Mesangial cell (primary cell): ENCODE measurements around the gene PTPRQ. TPM values are rescaled to one million over a fixed set of nuclear protein-coding genes. Genes with fewer than 3 reads are reported as not detected.

Experiments
- total RNA-seq: library from RNA; depleted of rRNA; stranded (reverse); fragments of >200 nt; gene quantifications from 2 replicates; pipeline ENCODE4 v1.2.3, GENCODE V29; 2015

PTPRQ gene, protein sequence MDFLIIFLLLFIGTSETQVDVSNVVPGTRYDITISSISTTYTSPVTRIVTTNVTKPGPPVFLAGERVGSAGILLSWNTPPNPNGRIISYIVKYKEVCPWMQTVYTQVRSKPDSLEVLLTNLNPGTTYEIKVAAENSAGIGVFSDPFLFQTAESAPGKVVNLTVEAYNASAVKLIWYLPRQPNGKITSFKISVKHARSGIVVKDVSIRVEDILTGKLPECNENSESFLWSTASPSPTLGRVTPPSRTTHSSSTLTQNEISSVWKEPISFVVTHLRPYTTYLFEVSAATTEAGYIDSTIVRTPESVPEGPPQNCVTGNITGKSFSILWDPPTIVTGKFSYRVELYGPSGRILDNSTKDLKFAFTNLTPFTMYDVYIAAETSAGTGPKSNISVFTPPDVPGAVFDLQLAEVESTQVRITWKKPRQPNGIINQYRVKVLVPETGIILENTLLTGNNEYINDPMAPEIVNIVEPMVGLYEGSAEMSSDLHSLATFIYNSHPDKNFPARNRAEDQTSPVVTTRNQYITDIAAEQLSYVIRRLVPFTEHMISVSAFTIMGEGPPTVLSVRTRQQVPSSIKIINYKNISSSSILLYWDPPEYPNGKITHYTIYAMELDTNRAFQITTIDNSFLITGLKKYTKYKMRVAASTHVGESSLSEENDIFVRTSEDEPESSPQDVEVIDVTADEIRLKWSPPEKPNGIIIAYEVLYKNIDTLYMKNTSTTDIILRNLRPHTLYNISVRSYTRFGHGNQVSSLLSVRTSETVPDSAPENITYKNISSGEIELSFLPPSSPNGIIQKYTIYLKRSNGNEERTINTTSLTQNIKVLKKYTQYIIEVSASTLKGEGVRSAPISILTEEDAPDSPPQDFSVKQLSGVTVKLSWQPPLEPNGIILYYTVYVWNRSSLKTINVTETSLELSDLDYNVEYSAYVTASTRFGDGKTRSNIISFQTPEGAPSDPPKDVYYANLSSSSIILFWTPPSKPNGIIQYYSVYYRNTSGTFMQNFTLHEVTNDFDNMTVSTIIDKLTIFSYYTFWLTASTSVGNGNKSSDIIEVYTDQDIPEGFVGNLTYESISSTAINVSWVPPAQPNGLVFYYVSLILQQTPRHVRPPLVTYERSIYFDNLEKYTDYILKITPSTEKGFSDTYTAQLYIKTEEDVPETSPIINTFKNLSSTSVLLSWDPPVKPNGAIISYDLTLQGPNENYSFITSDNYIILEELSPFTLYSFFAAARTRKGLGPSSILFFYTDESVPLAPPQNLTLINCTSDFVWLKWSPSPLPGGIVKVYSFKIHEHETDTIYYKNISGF (N-terminal part only)
- total RNA-seq: 0.25 TPM in 1 of 2 replicates, not detected in the other

DNA sequence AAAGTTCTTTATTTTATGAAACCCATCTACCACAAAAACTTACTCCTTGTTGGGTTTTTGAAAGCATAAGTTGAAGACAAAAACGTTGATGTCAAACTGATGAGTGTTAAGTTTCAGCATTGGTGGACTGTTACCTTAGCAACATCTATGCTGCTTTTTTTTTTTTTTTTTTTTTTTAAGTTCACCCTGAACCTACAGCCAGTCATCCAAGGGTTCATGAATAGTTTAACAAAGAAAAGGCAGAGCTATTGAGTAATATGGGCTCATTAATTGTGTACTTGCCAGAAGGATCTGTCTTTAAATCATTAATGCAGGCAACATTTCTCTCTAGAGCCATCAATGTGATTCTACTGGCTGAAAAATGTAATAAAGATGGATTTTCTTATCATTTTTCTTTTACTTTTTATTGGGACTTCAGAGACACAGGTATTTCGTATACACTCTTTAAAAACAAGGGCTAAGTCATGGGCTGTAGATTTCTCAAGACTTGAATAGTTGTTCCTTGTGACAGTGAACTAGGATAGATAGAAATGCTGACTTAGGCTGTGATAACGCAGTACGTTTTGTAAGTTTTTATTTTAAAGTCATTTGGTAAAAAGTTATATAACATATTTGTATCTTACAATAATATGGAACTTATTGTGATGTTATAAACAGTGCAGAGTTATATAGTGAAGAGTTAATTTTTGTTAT, at the start of gene PTPRQ:
TSS of gene PTPRQ (plus strand) at position 262 of the 693 bp plus-strand sequence. CDS start at position 373, 111 bp downstream.

DNA sequence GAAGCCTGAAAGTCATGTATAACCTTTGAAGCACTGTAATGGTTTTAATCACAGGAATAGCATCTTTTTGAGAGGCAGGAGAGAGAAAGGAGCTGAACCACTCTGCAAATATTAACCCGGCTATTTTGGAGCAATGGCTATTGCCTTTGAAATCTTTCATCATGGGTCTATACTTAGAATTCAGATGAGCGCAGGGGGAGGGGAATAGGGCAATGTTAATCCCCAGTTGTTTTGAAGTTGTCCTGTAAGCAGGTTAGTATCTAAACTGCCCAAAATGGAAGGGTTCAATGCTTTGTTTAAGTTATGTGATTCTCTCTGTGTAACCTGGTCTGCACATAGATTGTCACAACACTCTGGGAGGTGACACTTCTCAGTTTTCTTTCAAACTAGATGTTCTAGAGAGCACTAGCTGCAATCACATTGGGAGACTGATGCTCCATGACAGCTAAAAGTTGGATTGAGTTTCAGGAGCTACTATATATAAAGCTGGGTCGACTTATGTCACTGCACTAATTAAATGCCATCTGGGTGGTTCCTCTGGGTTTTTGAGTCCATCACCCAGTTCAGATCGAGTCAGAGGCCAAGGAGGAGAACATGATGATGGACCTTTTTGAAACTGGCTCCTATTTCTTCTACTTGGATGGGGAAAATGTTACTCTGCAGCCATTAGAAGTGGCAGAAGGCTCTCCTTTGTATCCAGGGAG, 263.2 kb downstream of the PTPRQ start, which contains the start of gene MYF6:
TSS of gene MYF6 (plus strand) at position 509 of the 704 bp plus-strand sequence. CDS start at position 595, 86 bp downstream.

DNA sequence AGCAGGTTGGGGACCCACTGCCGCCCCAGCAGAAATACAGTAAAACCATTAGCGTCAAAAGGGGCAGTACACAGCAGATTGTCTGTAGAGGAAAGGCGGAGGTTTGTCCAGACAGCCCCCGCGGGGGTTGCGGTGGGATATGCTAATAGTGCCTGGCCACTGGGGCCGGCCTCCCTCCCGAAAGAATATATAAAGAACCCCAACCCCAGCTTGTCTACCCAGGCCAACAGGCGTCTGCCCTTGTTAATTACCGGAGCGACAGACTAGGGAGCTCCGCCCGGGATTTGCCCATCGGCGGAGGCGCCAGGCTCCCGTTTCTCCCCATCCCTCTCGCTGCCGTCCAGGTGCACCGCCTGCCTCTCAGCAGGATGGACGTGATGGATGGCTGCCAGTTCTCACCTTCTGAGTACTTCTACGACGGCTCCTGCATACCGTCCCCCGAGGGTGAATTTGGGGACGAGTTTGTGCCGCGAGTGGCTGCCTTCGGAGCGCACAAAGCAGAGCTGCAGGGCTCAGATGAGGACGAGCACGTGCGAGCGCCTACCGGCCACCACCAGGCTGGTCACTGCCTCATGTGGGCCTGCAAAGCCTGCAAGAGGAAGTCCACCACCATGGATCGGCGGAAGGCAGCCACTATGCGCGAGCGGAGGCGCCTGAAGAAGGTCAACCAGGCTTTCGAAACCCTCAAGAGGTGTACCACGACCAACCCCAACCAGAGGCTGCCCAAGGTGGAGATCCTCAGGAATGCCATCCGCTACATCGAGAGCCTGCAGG, 272.8 kb downstream of the PTPRQ start, which contains the start of gene MYF5:
TSS of gene MYF5 (plus strand) at position 217 of the 774 bp plus-strand sequence. CDS start at position 369, 152 bp downstream.

